Fibroblast of lung (primary cell): ENCODE results near the gene KIAA0930.

Experiments
- EZH2 ChIP-seq: IDR thresholded peaks from 2 replicates; pipeline ENCODE4 v1.5.1; 2012; ENCODE audit warnings: low read length, control low read depth, mild to moderate bottlenecking; ENCODE audit errors: missing control alignments
- TF ChIP-seq, protein P1 (sequence below), 2 donors: IDR thresholded peaks in 1 of 2; conservative IDR thresholded peaks in 1 of 2; 1 replicate in 1 of 2; 2 replicates in 1 of 2; pipeline ENCODE4 v1.5.1; 2011 to 2012; ENCODE audit warnings: low read length in 2 of 2, control low read depth in 1 of 2, inconsistent platforms in 1 of 2, low read depth in 1 of 2, mild to moderate bottlenecking in 1 of 2

DNA sequence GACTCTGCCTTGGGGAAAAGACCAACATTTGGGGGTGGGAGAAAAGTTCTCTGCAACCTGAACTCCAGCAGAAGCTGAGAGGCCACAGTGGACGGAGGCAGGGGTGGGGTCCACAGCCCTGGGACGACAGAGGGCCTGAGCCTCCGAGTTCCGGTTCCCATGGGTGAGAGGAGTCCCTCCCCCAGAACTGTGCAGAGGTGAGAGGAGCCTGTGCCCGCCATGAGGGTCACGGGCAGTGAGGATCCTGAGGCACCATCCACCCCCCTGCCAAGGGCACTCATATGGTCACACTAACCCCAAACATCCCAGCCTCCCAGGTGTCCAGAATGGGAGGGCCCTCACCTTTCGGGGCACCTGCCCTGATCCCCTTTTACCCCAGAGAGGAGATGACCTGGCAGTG, 30.5 kb downstream of the KIAA0930 start:
- TF ChIP-seq, protein P1, sequence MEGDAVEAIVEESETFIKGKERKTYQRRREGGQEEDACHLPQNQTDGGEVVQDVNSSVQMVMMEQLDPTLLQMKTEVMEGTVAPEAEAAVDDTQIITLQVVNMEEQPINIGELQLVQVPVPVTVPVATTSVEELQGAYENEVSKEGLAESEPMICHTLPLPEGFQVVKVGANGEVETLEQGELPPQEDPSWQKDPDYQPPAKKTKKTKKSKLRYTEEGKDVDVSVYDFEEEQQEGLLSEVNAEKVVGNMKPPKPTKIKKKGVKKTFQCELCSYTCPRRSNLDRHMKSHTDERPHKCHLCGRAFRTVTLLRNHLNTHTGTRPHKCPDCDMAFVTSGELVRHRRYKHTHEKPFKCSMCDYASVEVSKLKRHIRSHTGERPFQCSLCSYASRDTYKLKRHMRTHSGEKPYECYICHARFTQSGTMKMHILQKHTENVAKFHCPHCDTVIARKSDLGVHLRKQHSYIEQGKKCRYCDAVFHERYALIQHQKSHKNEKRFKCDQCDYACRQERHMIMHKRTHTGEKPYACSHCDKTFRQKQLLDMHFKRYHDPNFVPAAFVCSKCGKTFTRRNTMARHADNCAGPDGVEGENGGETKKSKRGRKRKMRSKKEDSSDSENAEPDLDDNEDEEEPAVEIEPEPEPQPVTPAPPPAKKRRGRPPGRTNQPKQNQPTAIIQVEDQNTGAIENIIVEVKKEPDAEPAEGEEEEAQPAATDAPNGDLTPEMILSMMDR (conservative IDR thresholded peaks at IDR 0.05 in 1 of 2, IDR thresholded peaks at IDR 0.05 in 1 of 2; ENCODE audit: low read depth in 1 of 2, low read length in 2 of 2), result no peak
- no peak for TF ChIP-seq EZH2
